Stimulated activated CD8-positive, alpha-beta memory T cell treated with anti-CD3 and anti-CD28 coated beads, Interleukin-7, amount 100 ng/mL, for 24 hours (primary cell): ENCODE measurements around the gene ADAMTS16.

Experiments
- DNase-seq: peaks from one replicate; pipeline ENCODE4 v3.0.0-alpha.2; 2020; ENCODE audit warnings: low read depth

ADAMTS16 gene

DNA sequence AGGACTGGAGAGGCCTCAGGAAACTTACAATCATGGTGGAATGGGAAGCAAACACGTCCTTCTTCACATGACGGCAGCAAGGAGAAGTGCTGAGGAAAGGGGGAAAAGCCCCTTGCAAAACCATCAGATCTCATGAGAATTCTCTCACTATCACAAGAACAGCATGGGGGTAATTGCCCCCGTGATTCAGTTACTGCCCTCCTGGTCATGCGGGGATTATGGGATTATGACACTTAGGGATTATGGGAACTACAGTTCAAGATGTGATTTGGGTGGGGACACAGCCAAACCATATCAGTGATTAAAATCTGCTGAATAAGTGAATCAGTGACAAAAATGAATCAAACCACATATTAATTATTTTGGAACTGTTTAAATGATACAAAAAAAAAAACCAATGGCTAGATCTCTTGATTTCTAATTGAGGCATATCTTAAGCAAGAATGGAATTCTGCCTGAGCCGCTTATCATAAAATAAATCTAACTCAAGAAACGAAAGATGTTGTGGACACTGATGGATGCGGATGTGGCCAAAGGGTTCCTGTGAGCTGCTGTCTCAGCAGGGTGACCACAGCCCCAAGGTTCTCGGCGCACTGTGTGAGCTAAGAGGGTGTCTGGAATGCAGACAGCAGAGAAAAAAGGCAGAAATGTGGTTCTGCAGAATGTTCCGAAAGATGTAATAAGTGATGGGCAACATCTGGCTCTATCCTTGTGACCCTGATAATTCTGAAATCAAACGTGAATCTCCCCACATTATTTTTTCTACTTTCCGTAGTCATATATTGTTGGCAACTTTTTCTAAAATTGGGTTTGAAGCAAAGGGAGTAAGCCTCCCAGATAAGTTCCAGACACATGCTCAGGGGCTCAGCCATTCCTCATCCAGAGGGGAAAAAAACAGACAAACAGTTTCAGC lies 175.2 kb downstream of the ADAMTS16 start:
- DNase-seq, result no peak

- DNase-seq, result no peak
Observed at GRCh38 chr5:5316334-5316733, 176.2 kb downstream of the ADAMTS16 start.

GRCh38 chr5:5317976-5318375 lies 177.8 kb downstream of the ADAMTS16 start:
- no peak for DNase-seq

GRCh38 chr5:5318426-5319190 lies 178.5 kb downstream of the ADAMTS16 start:
- no peak for DNase-seq

- no peak for DNase-seq
Observed at GRCh38 chr5:5320062-5320805, 180.1 kb downstream of the ADAMTS16 start.

- no peak for DNase-seq
Observed at GRCh38 chr5:5321137-5321536, 181.0 kb downstream of the ADAMTS16 start.

GRCh38 chr5:5323551-5323950 lies 183.4 kb downstream of the ADAMTS16 start:
- no peak for DNase-seq

- no peak for DNase-seq
Observed at GRCh38 chr5:5326115-5326758, 186.1 kb downstream of the ADAMTS16 start.

DNA sequence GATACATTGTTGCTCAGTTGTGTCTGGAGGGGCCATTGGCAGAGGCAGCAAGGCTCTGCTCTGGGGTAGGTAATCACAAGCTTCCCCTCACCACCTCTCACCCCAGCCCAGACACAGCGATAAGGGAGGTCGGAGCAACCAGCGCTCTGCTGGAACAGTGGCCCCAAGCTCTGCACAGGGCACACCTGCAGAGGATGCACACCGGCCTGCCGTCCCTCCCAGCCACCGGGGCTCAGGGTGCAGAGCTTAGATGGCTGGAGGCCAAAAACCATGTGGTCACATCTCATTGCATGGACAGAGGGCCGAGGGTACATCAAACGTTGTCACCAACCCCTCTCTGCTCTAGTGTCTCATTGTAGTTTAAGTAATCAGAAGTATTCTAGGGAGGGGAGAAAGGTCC lies 187.0 kb downstream of the ADAMTS16 start:
- no peak for DNase-seq

GRCh38 chr5:5330728-5331452 lies 190.8 kb downstream of the ADAMTS16 start:
- DNase-seq, result no peak

- no peak for DNase-seq
Observed at GRCh38 chr5:5331848-5332247, 191.7 kb downstream of the ADAMTS16 start.

DNA sequence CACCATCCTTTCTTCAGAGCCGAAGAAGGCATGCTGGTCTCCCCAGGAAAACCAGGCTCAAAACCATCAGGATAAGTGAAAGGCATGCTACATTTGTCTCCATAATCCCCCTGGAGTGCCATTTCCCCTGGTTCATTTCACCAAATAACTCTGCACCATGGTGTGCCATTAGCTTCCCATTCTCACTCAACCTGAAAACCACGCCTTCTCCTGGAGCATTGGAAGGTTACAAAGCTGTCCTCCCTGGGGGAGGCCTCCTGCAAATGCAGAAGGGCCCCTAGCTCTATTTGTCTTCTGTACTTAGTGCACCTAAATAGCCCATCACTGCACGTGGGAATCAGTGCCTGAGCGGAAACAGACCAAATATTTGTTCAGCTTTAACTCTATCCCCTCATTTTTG lies 192.2 kb downstream of the ADAMTS16 start:
- DNase-seq, result no peak

- no peak for DNase-seq
Observed at GRCh38 chr5:5335107-5335506, 195.0 kb downstream of the ADAMTS16 start.

- DNase-seq, result no peak
Observed at GRCh38 chr5:5335700-5336264, 195.7 kb downstream of the ADAMTS16 start.

DNA sequence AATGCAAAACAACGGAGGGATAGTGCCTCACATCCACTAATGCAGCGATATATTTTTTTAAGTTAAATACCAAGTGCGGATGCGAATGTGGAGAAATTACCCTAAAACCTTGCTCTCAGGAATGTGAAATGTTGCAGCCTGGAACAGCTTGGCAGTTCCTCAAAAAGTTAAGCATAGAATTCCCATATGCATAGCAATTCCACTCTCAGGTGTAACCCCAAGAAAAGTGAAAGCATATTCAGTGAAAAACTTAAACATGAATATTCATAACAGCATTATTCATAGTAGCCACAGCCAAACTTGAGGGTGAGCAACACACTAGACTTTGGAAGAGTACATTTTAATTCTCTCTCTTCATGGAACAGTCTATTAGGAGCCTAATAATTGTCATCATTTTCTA lies 199.1 kb downstream of the ADAMTS16 start:
- no peak for DNase-seq

GRCh38 chr5:5340206-5340729 lies 200.1 kb downstream of the ADAMTS16 start:
- DNase-seq, result no peak

- no peak for DNase-seq
Observed at GRCh38 chr5:5341531-5342292, 201.6 kb downstream of the ADAMTS16 start.

DNA sequence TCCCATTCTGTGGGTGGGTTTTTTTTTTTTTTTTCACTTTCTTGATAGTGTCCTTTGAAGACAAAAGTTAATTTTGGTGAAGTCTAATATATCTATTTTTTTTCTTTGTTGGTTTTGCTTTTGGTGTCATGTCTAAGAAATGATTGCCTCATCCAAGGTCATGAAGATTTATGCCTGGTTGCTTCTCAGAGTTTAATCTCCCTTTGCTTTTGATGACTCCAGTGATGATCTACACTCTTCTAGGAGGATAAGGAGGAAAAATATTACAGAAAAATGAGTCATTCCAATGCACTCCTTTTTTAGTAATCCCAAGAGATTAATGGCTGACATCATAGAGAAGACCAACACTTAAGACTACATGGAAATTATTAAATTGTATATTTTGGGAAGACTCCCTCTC lies 202.7 kb downstream of the ADAMTS16 start:
- DNase-seq, result no peak

DNA sequence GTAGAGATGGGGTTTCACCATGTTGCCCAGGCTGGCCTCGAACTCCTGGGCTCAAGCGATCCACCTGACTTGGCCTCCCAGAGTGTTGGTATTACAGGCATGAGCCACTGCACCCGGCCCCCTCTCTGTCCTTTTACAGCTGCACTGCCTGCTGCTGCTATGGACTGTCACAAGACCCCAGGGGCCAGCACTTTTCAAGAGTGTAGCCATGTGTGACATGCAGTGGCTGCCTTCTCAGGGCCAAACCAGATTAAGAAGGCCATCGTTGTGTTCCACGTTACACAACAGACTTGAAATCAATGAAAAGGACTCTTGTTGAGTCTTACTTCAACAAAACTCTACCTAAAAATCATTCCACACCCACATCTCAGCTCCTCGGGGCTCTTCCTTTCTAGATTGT lies 203.4 kb downstream of the ADAMTS16 start:
- no peak for DNase-seq

GRCh38 chr5:5344051-5344571 lies 204.0 kb downstream of the ADAMTS16 start:
- no peak for DNase-seq
